Measurements from ENCODE around the gene CACNA2D3. TPM values are rescaled to one million over a fixed set of nuclear protein-coding genes. Genes with fewer than 3 reads are reported as not detected.

Gene CACNA2D3
- total and polyA plus RNA-seq, 3 experiments from 2014 or later: not detected

DNA sequence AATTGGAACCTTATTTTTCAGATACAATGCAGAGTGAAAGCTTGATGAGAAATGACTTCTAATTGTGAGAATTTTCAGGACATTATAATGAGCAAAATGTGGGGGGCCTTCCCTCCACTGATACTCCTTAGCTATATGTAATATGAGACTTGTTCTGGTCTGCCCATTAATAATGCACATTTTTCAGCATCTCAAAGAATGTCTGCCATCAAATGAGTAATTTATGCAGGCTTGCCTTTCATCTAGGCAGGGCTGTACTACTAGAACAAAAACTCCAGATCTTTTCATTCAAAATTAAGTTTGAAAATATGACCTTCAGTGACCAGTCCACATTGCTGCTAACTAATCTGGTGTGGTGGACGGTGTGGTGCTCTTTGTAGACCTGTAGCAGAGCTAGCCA is 678.1 kb downstream of the CACNA2D3 start:
- Histone ChIP-seq H3K4me1 (ENCODE audit: insufficient read depth, low read length) (no peaks in the 10 kb centered on the region), H3K27me3 (ENCODE audit: insufficient read depth, low read length, poor library complexity, severe bottlenecking) (no peaks in the 10 kb centered on the region), H3K9me3 (ENCODE audit: low read length) (peaks cover 3% of the 10 kb centered on the region), H3K4me3 (ENCODE audit: low read length) (no peak overlapping the region), H3K36me3 (ENCODE audit: insufficient read depth, low read length) (no peaks in the 10 kb centered on the region), H3K27ac (ENCODE audit: low read depth, low read length) (no peak overlapping the region)
- CTCF ChIA-PET: no interaction called here
- no peak overlapping the region for H3K4me3 Mint-ChIP-seq
- POLR2A ChIA-PET: no interaction called here
- H3K36me3 Mint-ChIP-seq: no peaks in the 10 kb centered on the region
- no peaks in the 10 kb centered on the region for H3K27me3 Mint-ChIP-seq
- DNase-seq: no peak
- H3K27ac Mint-ChIP-seq: no peak overlapping the region
- H3K9me3 Mint-ChIP-seq: peaks cover 0 to 5% (median 5%) of the 10 kb centered on the region in 5 donors
- H3K4me1 Mint-ChIP-seq: no peaks in the 10 kb centered on the region

DNA sequence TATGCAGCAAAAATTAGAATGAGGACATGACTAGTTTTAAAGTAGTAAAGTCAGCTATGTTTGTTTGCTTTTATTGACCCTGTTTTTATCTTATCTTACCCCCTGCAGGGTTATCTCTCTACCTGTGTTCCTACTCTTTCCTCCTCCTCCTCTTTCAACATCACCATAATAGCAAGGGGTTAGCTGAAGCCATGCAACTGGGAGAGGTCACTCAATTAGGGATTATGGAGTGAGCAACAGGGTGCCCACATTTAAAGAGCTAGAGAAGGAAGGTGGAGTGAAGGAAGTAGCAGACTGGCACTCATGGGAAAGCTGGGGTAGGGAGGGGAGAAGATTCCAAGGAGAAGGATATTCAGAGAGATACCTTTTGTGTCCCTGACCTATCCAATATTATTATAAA is 679.6 kb downstream of the CACNA2D3 start:
- no peaks in the 10 kb centered on the region for H3K36me3 Mint-ChIP-seq
- H3K9me3 Mint-ChIP-seq: peaks cover 0 to 6% (median 4%) of the 10 kb centered on the region in 5 donors
- no peak overlapping the region for H3K27ac Mint-ChIP-seq
- Histone ChIP-seq H3K4me3 (ENCODE audit: low read length) (no peak overlapping the region), H3K36me3 (ENCODE audit: insufficient read depth, low read length) (no peaks in the 10 kb centered on the region), H3K9me3 (ENCODE audit: low read length) (peaks cover 3% of the 10 kb centered on the region), H3K27me3 (ENCODE audit: insufficient read depth, low read length, poor library complexity, severe bottlenecking) (no peaks in the 10 kb centered on the region), H3K27ac (ENCODE audit: low read depth, low read length) (no peak overlapping the region), H3K4me1 (ENCODE audit: insufficient read depth, low read length) (no peaks in the 10 kb centered on the region)
- CTCF ChIA-PET: no interaction called here
- no peak for DNase-seq
- H3K4me1 Mint-ChIP-seq: no peaks in the 10 kb centered on the region
- POLR2A ChIA-PET: no interaction called here
- no peaks in the 10 kb centered on the region for H3K27me3 Mint-ChIP-seq
- H3K4me3 Mint-ChIP-seq: no peak overlapping the region

DNA sequence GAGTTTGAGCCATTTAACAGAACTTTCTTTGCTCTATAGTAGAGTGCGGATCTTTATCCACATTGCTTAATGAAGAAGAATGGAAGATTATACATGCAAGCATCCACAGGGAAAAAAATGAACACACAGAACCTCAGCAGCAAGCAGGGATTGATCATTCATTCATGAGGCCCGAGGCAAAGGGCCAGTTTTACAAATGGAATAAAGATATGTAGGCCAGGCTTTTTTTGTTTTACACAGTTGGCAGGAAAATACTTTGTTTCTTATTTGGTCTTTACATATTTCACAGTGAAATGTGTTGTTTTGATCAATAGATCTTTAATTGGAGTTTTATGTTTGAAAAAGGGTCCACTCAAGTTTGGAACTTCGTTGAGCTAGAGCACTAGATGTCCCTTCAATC is 688.0 kb downstream of the CACNA2D3 start:
- Histone ChIP-seq H3K4me3 (ENCODE audit: low read length) (no peak overlapping the region), H3K27me3 (ENCODE audit: insufficient read depth, low read length, poor library complexity, severe bottlenecking) (no peaks in the 10 kb centered on the region), H3K27ac (ENCODE audit: low read depth, low read length) (no peak overlapping the region), H3K4me1 (ENCODE audit: insufficient read depth, low read length) (no peaks in the 10 kb centered on the region), H3K36me3 (ENCODE audit: insufficient read depth, low read length) (no peaks in the 10 kb centered on the region), H3K9me3 (ENCODE audit: low read length) (no peaks in the 10 kb centered on the region)
- Mint-ChIP-seq H3K4me1 (no peaks in the 10 kb centered on the region), H3K27me3 (no peaks in the 10 kb centered on the region), H3K9me3 (peaks cover 5 to 15% (median 8%) of the 10 kb centered on the region in 5 donors), H3K36me3 (no peaks in the 10 kb centered on the region), H3K27ac (no peak overlapping the region), H3K4me3 (no peak overlapping the region)
- DNase-seq: no peak
- CTCF ChIA-PET: no interaction called here
- POLR2A ChIA-PET: no interaction called here

DNA sequence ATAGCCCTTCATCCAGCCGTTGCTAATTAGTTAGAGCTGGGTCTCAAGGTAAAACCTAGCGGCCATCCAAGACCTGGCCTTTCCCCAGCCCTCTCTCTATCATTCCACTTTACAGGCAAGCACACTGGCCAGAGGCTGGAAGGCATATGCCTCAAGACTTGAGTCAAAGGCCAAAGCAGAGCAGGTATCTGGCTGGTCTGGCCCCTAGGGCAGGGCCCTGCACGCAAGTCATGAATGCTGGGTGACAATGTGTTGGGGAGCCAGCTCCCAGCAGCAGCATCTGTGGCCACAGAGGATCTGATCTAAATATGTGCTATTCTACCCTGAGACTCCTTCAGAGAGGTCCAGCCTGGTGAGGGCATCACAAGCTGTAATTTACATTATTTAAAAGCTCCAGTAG is 691.9 kb downstream of the CACNA2D3 start:
- POLR2A ChIA-PET: no interaction called here
- CTCF ChIA-PET: no interaction called here
- Mint-ChIP-seq H3K36me3 (no peaks in the 10 kb centered on the region), H3K4me3 (no peak overlapping the region), H3K27ac (no peak overlapping the region), H3K4me1 (no peaks in the 10 kb centered on the region), H3K27me3 (no peaks in the 10 kb centered on the region), H3K9me3 (peaks cover 0 to 6% (median 4%) of the 10 kb centered on the region in 5 donors)
- Histone ChIP-seq H3K27ac (ENCODE audit: low read depth, low read length) (no peak overlapping the region), H3K4me1 (ENCODE audit: insufficient read depth, low read length) (no peaks in the 10 kb centered on the region), H3K36me3 (ENCODE audit: insufficient read depth, low read length) (no peaks in the 10 kb centered on the region), H3K27me3 (ENCODE audit: insufficient read depth, low read length, poor library complexity, severe bottlenecking) (no peaks in the 10 kb centered on the region), H3K4me3 (ENCODE audit: low read length) (no peak overlapping the region), H3K9me3 (ENCODE audit: low read length) (no peaks in the 10 kb centered on the region)
- DNase-seq: no peak

GRCh38 chr3:54817628-54818027 is 695.3 kb downstream of the CACNA2D3 start:
- H3K27ac Mint-ChIP-seq: no peak overlapping the region
- no peaks in the 10 kb centered on the region for H3K27me3 Mint-ChIP-seq
- Histone ChIP-seq H3K9me3 (ENCODE audit: low read length) (no peaks in the 10 kb centered on the region), H3K4me3 (ENCODE audit: low read length) (no peak overlapping the region), H3K27me3 (ENCODE audit: insufficient read depth, low read length, poor library complexity, severe bottlenecking) (no peaks in the 10 kb centered on the region), H3K36me3 (ENCODE audit: insufficient read depth, low read length) (no peaks in the 10 kb centered on the region), H3K27ac (ENCODE audit: low read depth, low read length) (no peak overlapping the region), H3K4me1 (ENCODE audit: insufficient read depth, low read length) (no peaks in the 10 kb centered on the region)
- no peak overlapping the region for H3K4me3 Mint-ChIP-seq
- ChIA-PET POLR2A (no interaction called here), CTCF (no interaction called here)
- no peaks in the 10 kb centered on the region for H3K4me1 Mint-ChIP-seq
- peaks cover 0 to 3% (median 0%) of the 10 kb centered on the region in 5 donors for H3K9me3 Mint-ChIP-seq
- H3K36me3 Mint-ChIP-seq: no peaks in the 10 kb centered on the region
- DNase-seq: no peak

GRCh38 chr3:54818486-54818885 is 696.1 kb downstream of the CACNA2D3 start:
- no peaks in the 10 kb centered on the region for H3K27me3 ChIP-seq (ENCODE audit: insufficient read depth, low read length, poor library complexity, severe bottlenecking)
- no peaks in the 10 kb centered on the region for H3K9me3 ChIP-seq (ENCODE audit: low read length)
- H3K4me3 ChIP-seq (ENCODE audit: low read length): no peak overlapping the region
- Mint-ChIP-seq H3K27ac (no peak overlapping the region), H3K27me3 (no peaks in the 10 kb centered on the region), H3K4me3 (no peak overlapping the region), H3K4me1 (no peaks in the 10 kb centered on the region), H3K9me3 (peaks cover 0 to 3% (median 0%) of the 10 kb centered on the region in 5 donors), H3K36me3 (no peaks in the 10 kb centered on the region)
- CTCF ChIA-PET: no interaction called here
- no peaks in the 10 kb centered on the region for H3K4me1 ChIP-seq (ENCODE audit: insufficient read depth, low read length)
- no peak overlapping the region for H3K27ac ChIP-seq (ENCODE audit: low read depth, low read length)
- H3K36me3 ChIP-seq (ENCODE audit: insufficient read depth, low read length): no peaks in the 10 kb centered on the region
- no peak for DNase-seq
- POLR2A ChIA-PET: no interaction called here

DNA sequence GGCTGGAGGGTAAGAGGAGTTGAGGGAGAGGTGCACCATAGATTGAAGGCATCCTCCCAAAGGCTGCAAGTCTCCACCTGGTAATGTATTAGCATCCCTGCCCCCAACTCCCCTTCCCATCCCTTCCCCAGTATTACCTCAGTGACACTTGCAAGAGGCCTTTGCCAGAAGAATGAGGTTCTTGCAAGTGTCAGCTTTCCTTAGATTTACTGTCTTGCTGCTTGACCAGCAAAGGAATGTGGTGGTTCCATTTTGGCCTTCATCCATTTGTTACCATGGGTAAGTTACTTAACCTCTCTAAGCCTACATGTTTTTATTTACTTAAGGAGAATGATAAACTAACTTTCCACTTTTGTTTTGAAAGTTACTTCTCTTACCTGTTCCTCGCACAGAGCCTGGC is 696.6 kb downstream of the CACNA2D3 start:
- CTCF ChIA-PET: no interaction called here
- no peaks in the 10 kb centered on the region for H3K36me3 Mint-ChIP-seq
- Histone ChIP-seq H3K4me1 (ENCODE audit: insufficient read depth, low read length) (no peaks in the 10 kb centered on the region), H3K27ac (ENCODE audit: low read depth, low read length) (no peak overlapping the region), H3K27me3 (ENCODE audit: insufficient read depth, low read length, poor library complexity, severe bottlenecking) (no peaks in the 10 kb centered on the region), H3K9me3 (ENCODE audit: low read length) (no peaks in the 10 kb centered on the region), H3K36me3 (ENCODE audit: insufficient read depth, low read length) (no peaks in the 10 kb centered on the region), H3K4me3 (ENCODE audit: low read length) (no peak overlapping the region)
- POLR2A ChIA-PET: no interaction called here
- no peaks in the 10 kb centered on the region for H3K27me3 Mint-ChIP-seq
- no peak for DNase-seq
- H3K27ac Mint-ChIP-seq: no peak overlapping the region
- no peak overlapping the region for H3K4me3 Mint-ChIP-seq
- no peaks in the 10 kb centered on the region for H3K4me1 Mint-ChIP-seq
- H3K9me3 Mint-ChIP-seq: peaks cover 0 to 3% (median 0%) of the 10 kb centered on the region in 5 donors

DNA sequence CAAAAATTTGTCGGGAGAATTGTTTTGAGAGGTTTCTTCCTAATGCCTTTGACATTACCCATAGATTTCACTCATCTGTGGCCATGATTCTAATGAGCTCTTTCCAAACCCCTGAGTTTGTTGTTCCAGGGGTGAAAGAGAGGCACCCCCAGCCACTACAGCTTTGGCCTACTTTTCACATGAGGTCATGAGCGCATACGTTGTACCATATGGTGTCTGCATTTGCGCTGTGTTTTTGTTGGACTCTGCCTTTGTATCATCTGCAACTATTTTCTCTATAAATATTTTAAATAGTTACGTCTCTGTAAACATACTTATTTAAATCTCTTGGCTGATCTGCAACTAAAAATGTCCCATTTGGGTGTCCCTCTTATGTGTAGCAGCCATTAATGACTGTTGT is 697.6 kb downstream of the CACNA2D3 start:
- no peaks in the 10 kb centered on the region for H3K9me3 ChIP-seq (ENCODE audit: low read length)
- no peaks in the 10 kb centered on the region for H3K36me3 ChIP-seq (ENCODE audit: insufficient read depth, low read length)
- Mint-ChIP-seq H3K27ac (no peak overlapping the region), H3K9me3 (no peaks in the 10 kb centered on the region), H3K27me3 (no peaks in the 10 kb centered on the region), H3K4me1 (no peaks in the 10 kb centered on the region), H3K4me3 (no peak overlapping the region), H3K36me3 (no peaks in the 10 kb centered on the region)
- ChIA-PET POLR2A (no interaction called here), CTCF (no interaction called here)
- H3K4me3 ChIP-seq (ENCODE audit: low read length): no peak overlapping the region
- no peaks in the 10 kb centered on the region for H3K27me3 ChIP-seq (ENCODE audit: insufficient read depth, low read length, poor library complexity, severe bottlenecking)
- H3K27ac ChIP-seq (ENCODE audit: low read depth, low read length): no peak overlapping the region
- H3K4me1 ChIP-seq (ENCODE audit: insufficient read depth, low read length): no peaks in the 10 kb centered on the region
- no peak for DNase-seq

DNA sequence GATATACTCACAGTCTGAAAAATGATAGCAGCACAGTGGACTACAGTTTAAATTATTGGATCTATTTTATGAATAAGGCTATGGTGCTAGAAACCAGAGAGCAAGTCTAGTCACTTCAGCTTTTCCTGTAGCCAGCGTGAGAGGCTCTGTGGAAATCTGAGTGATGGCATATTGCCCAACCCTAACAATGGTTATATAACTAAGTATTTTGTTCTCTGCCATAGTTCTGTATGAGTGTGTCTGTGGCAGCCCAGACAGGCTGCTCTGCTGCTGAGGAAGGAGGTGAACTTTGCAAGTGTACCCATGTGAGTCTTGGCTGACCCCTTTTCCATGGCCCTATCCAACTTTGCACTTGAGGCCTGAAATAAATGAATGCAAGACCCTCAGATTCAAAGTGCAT is 699.9 kb downstream of the CACNA2D3 start:
- CTCF ChIA-PET: no interaction called here
- H3K4me1 ChIP-seq (ENCODE audit: insufficient read depth, low read length): no peaks in the 10 kb centered on the region
- no peaks in the 10 kb centered on the region for H3K9me3 Mint-ChIP-seq

More for the DNA sequence above, 699.9 kb downstream of the CACNA2D3 start:
- Mint-ChIP-seq H3K4me3 (no peak overlapping the region), H3K27me3 (no peaks in the 10 kb centered on the region), H3K4me1 (no peaks in the 10 kb centered on the region), H3K27ac (no peak overlapping the region), H3K36me3 (no peaks in the 10 kb centered on the region)
- H3K27me3 ChIP-seq (ENCODE audit: insufficient read depth, low read length, poor library complexity, severe bottlenecking): no peaks in the 10 kb centered on the region
- H3K36me3 ChIP-seq (ENCODE audit: insufficient read depth, low read length): no peaks in the 10 kb centered on the region
- H3K27ac ChIP-seq (ENCODE audit: low read depth, low read length): no peak overlapping the region
- no peak overlapping the region for H3K4me3 ChIP-seq (ENCODE audit: low read length)
- DNase-seq: no peak
- H3K9me3 ChIP-seq (ENCODE audit: low read length): no peaks in the 10 kb centered on the region
- POLR2A ChIA-PET: no interaction called here

All from CD8-positive, alpha-beta memory T cell (primary cell).